DMS53 treated with DMSO at 0.1 percent for 48 hours (cell line): ENCODE data around the gene CACNA1H.

ENCODE experiments used
- DNase-seq: peaks from one replicate; lab custom pipeline; 2025; ENCODE audit not compliant: unreplicated experiment; lab: John Stamatoyannopoulos, UW

Gene CACNA1H

GRCh38 chr16:1157639-1158455, 4.9 kb downstream of the CACNA1H start:
- no peak for DNase-seq

- no peak for DNase-seq
Observed at GRCh38 chr16:1158456-1159324, 5.8 kb downstream of the CACNA1H start.

DNA sequence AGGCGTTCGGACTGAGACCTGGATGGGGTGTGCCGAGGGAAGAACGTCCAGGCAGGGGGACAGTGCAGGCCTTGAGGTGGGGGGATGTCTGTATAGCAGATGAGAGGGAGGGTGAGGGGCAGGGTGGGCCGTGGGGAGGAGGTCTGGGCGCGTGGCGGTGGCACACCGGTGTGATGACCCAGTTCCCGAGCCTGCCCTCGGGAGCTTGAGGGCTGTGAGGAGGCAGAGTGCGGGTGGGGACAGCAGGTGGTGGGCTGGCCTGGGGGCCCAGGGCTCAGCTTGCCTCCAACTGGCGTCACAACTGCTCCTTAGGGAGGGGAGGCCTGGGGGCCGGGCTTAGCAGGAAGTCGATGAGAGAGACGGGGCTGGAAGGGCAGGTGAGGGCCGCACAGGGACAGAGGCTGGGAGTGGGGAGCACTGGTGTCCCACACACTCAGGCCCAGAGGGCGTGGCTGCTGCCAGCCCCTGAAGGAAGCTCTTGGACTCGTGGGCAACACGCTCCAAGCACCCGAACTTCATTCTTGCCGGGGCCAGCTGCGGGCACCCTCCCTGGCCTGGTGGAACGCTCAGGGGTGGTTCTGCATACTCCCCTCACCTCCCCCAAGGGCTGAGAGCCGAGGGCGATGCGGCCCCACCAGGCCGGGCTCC, 6.5 kb downstream of the CACNA1H start:
- no peak for DNase-seq

GRCh38 chr16:1159973-1160772, 7.3 kb downstream of the CACNA1H start:
- no peak for DNase-seq

- DNase-seq = no peak
Observed at GRCh38 chr16:1160773-1161348, 8.0 kb downstream of the CACNA1H start.

DNA sequence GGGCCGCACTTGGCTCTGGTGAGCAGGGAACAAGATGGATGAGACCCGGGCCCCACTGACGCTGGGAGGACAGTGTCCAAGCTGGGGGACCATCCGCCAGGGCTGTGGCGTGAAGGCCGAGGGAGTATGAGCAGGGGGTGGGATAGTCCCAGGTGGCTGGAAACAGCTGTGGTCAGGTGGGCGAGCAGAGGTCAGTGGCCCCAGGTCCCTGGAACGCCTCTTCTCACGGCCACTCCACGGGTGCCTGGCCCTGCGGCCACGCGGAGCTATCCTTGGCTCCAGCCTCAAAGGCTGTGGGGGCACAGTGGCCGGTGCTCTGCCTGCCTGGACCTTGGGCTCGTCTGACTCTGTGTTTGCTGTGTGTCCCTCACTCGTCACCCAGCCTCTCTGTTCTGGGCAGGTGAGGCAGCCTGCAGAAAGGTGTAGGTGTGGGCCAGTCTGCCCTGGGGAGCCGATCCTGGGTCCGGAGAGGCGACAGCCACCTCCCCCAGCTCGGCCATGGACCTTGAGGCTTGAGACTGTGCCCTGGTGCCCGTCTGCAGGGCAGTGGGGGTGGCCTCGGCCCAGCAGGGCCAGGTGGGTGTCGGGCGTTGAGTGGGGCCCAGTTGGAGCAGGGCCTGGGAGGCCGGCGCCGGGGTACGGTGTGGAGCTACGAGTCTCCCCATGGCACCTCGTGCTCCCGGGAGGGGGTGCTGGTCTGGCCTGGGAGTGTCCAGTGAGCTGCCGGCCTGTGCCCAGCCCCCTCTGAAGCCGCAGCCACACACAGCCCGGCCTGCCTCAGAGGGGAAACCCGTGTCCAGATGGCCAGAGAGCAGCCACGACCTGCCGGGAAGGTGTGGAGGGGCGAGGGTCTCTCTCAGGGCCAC, 10.0 kb downstream of the CACNA1H start:
- DNase-seq = no peak

- DNase-seq = no peak
Observed at GRCh38 chr16:1163567-1164055, 10.7 kb downstream of the CACNA1H start.

DNA sequence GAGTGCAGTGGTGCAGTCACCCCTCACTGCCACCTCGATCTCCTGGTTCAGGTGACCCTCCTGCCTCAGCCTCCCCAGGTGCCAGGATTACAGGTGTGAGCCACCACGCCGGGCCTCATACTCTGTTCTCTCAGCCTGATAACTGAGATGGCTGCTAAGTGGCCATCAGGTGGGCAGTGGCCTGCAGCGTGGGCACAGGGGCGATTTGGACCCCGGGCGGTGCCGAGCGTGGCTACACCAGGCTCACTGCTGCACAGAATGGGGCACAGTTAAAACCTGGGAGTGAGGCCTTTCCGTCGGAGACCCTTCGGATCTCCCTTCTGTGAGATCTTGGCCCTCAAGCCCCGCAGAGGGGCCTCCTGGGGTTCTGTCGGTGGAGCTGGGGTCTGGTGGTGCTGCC, 11.5 kb downstream of the CACNA1H start:
- no peak for DNase-seq

DNA sequence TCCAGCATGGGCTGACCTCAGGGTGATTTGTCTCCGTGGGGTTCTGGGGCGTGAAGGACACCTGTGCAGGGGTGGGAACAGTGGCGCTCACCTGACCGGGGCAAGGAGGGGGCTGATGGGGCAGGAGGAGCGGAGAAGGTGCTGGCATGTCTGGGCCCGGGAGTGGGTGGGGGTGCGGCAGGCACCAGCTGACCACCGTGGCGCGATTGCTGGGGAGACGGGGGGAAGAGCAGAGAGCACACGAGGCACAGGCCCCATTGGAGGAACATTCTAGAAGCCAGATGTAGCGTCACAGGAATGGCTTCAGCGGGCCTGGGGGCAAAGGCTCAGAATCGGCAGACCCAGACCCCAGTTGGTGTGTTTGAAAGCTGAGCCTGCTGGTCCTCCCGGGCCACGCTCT, 12.1 kb downstream of the CACNA1H start:
- no peak for DNase-seq

DNA sequence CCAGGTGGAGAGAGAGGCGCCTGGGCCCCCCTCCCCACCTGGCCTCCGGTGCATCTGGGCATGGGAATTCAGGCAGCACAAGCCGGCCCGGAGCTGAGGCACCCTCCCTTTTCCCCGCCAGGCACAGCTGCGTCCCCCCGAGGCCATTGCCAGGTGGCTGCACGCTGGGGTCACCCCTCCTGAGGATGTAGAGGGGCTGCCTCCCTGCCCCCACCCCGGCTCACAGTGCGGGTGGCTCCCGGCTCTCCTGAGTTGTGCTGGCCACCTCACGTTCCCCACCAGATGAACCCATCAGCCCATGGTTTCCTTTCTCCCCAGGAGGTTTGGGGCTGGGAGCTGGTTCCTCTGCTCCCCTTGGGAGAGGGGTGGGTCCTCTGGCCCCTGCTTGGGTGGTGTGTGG, 12.6 kb downstream of the CACNA1H start:
- DNase-seq = no peak

- no peak for DNase-seq
Observed at GRCh38 chr16:1167276-1168107, 14.6 kb downstream of the CACNA1H start.

GRCh38 chr16:1168837-1169236, 15.9 kb downstream of the CACNA1H start:
- DNase-seq = no peak

GRCh38 chr16:1169285-1170075, 16.6 kb downstream of the CACNA1H start:
- no peak for DNase-seq

- no peak for DNase-seq
Observed at GRCh38 chr16:1170076-1170418, 17.1 kb downstream of the CACNA1H start.

DNA sequence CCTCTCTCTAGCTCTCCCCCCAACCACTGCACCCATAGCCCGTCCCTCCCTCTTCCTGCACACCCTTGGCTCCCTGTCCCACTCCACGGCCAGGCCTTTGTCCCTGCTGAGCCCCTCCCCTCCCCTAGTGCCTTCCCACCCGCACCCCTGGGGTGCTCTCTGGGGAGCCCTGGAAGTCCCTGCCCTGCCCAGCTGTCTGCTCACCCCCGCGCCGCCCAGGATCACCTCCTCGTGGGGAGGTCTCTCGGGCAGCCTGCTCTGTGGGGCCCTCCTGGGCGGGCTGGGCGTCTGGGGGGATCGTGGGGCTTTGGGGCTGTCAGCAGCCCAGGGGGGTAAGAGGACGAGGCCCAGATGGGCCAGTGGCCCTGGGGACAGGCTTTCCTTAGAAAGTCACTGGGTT, 18.1 kb downstream of the CACNA1H start:
- DNase-seq = no peak

- no peak for DNase-seq
Observed at GRCh38 chr16:1171854-1172428, 19.0 kb downstream of the CACNA1H start.

GRCh38 chr16:1172651-1173050, 19.7 kb downstream of the CACNA1H start:
- DNase-seq = no peak
